ENCODE data around the gene MRPL30.
A peak's percentile ranks its signal among the peaks of the same experiment; 100 is the strongest.
"Not testable (repeated sequence)": the region's sequence is repeated elsewhere in the genome, so short reads cannot be mapped to it uniquely, and the experiment has no call there.

The MRPL30 gene

DNA sequence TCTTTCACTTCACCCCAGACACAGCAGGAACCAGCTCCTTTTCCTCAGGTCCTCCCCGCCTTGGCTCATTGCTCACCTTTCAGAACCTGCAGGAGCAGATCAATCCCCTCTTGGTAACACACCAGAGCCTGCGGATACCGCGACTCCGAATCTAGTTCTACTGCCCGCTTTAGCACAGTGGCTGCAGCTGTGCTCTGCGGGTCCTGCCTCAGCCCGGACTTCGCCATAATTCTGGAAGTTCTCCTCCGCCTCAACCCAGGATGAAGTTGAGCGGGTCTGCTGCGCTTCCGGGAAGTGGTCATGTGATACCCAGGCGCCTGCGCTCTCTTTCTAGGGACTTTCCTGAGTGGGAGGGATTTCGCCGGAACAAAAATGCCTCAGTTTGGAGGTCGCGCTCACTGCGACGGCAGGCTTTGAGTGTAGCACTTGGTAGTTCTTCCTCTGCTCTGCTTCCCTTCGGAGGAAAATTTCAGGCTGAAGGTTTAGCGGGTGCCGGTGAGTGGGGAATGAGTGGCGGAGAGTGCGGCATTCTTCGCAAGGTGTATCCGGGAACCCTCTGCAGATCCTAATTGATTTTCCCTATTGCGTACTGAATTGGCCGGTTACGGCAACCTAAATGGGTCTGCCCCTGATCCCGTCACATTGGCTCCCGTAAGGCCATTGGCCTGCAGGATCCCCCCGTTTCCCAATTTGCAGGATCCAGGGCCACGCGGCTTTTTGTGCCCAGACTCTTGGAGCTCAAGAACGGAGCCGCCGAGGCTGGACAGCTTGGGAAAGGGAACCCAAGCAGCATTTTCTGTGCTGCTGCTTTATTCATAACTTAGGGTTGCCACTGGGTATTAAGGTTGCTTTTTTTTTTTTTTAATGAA is at the start of gene MRPL30, which contains the start of gene MITD1:
MRPL30 (plus strand) TSS at position 430 of the 869 bp plus-strand sequence. CDS start 5,020 bp downstream, outside the sequence.
MITD1 (minus strand) TSS at position 304 of the 869 bp plus-strand sequence; CDS start at position 227, 77 bp downstream.
- peak; percentile 91 for DNase-seq

DNA sequence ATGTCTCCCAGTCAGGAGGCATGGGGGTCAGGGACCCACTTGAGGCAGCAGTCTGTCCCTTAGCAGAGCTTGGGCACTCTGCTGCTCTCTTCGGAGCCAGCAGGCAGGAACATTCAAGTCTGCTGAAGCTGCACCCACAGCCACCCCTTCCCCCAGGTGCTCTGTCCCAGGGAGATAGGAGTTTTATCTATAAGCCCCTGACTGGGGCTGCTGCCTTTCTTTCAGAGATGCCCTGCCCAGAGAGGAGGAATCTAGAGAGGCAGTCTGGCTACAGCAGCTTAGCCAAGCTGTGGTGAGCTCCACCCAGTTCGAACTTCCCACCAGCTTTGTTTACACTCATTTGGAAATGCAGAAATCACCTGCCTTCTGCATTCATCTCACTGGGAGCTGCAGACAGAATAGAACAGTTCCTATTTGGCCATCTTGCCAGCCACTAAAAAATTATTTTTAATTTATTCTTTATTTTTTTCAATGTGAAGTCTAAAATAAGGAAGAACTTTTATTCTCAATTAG is 45.9 kb upstream of the MRPL30 start:
- not testable (repeated sequence) for DNase-seq

GRCh38 chr2:99139003-99139402 is 42.0 kb upstream of the MRPL30 start:
- no peak for DNase-seq

GRCh38 chr2:99140056-99140859 is 40.7 kb upstream of the MRPL30 start:
- DNase-seq = no peak

GRCh38 chr2:99140860-99141109 is 40.2 kb upstream of the MRPL30 start:
- no peak for DNase-seq

GRCh38 chr2:99141110-99142108 is 39.6 kb upstream of the MRPL30 start, which contains the start of gene C2orf15:
Gene C2orf15, plus strand, starts transcription at chr2:99141707. Its CDS starts 8,852 bp downstream, at chr2:99150559.
- DNase-seq = peak; percentile 97

- no peak for DNase-seq
Measured at GRCh38 chr2:99150706-99151105, 30.3 kb upstream of the MRPL30 start.

GRCh38 chr2:99152199-99152895 is 28.6 kb upstream of the MRPL30 start:
- DNase-seq = no peak

DNA sequence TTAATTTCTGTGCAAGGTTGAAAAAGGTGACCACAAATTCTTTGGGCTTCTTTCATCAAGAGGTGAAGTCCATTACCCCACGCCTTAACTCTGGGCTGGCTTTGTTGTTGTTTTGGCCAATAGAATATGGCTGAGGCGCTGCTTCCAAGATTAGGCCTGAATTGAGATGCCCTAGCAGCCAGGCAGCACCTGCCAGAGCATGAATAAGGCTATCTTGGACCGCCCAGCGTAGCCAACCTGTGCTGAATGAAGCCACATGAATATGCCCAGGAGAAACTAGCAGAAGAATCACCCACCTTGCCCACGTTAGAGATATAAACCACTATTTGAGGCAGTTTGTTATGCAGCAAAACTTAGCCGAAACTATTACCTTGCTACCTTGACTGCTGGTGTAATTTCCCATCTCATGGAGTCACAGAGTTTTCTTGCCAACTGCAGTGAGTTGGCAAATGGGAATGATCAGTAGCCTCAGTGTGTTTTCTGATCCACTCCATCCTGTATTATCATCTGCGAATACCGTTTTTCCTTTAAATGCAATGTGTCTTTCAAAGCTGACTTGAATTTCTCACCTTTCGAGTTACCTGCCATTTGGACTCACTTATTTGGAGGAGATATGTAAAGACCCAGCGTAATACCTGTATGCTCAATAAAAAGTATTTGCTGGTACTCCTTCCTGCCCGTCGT is 26.9 kb upstream of the MRPL30 start:
- no peak for DNase-seq

- DNase-seq = peak; percentile 94
Measured at GRCh38 chr2:99154643-99155536, 26.1 kb upstream of the MRPL30 start, which contains the start of the genes LIPT1 and TSGA10. Gene LIPT1, plus strand, starts transcription at chr2:99154967. Its CDS starts 6,991 bp downstream, at chr2:99161958. Gene TSGA10, minus strand, starts transcription at chr2:99154942. Its CDS starts 45,503 bp downstream, at chr2:99109439.

- DNase-seq = no peak
Measured at GRCh38 chr2:99156891-99157290, 24.1 kb upstream of the MRPL30 start.

- DNase-seq = no peak
Measured at GRCh38 chr2:99158599-99158998, 22.4 kb upstream of the MRPL30 start.

GRCh38 chr2:99159594-99159993 is 21.4 kb upstream of the MRPL30 start:
- DNase-seq = no peak

DNA sequence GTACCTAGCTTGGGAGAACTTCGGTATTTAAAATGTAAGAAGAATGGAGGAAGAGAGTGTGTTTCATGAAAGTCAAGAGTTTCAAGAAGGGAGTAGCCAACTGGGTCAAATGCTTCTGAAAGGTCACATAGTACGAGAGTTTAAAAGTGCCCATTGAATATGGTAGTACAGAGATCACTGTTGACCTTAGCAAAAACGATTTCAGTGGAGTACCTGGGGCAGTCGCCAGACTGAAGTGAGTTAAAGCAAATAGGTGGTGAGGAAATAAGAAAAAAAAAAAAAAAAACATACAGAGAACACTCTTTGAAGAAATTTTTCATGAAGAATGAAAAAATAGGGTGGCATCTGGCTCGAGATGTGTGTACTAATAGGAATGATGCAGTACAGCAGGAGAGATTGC is 14.8 kb upstream of the MRPL30 start:
- no peak for DNase-seq

DNA sequence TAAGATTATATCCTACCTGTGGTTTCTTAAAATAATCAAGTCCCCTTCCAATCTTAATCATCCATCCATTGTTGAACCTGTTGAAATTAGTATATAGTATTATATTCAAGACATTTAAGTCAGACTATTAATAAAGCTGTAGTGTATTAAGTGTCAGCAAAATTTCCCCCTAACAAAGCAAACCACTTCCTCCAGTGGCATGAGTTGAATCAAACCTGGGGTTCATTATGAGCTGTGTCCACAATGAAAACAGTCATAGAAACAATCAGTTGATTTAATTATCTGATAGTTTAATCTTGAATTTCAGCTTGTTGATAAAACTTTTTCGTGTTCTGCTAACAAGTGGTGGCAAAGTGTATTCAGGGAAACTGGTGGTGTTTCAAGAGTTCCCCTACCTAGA is 11.4 kb upstream of the MRPL30 start:
- DNase-seq = no peak

DNA sequence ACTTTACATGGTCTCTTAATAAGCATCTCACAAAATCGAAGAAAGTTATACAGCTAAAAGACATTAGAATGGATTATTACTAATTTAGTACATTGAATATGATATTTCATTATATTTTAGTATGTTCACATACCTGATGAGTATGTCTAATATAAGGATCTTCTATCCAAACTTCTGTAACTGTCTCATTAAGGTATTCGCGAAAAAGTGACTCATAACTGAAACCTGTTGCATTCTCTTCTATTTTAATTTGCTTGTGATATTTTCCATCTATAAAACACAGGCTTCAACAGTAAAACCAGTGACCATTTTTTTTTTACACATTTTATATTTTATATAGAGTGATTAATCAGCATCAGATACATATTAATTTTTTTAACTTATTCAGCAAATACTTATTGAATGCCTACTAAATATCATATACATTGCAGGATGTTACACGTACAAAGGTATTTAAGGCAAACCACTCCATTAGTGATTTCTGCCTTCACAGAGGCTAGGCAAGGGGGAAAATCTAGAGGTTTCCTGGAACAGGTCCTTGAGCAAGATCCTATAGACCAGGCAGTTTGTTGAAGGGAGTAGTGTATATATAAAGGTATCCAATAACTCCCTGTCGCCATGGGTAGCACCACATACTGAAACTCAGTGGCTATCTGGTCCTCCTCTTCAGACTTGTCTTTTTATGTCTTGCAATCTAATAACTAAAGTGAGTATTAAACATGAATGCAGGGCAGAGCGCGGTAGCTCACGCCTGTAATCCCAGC is 9.4 kb upstream of the MRPL30 start:
- no peak for DNase-seq

GRCh38 chr2:99181624-99182000 is 628 bp downstream of the MRPL30 start:
- DNase-seq = no peak

- no peak for DNase-seq
Measured at GRCh38 chr2:99183025-99183424, 2.0 kb downstream of the MRPL30 start.

GRCh38 chr2:99184811-99185210 is 3.8 kb downstream of the MRPL30 start:
- no peak for DNase-seq
